ENCODE measurements around the gene PDE10A.

PDE10A gene

DNA sequence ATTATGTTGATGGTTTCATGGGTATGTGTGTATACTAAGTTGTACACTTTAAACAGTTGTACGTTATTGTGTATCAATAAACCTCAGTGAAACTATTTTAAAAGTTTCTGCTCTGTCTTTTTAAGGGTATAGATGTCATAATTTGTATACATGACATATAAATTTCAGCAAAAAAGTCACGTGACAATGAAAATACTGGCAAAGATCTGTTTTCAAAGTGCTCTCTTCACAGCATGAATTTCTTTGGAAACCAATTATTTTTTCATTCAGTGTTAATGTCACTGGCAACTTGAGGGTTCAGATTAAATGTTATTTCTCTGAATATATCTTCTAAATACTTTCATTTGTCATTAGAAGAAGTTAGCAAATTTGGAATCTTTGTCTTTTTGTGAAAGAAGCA is 261.9 kb downstream of the PDE10A start:
- Histone ChIP-seq H3K9me3 (ENCODE audit: control insufficient read depth, low read length) (no peaks in the 10 kb centered on the region), H3K4me3 (ENCODE audit: insufficient read depth, low read depth, low read length, poor library complexity, severe bottlenecking) (no peak overlapping the region), H3K36me3 (ENCODE audit: control insufficient read depth, insufficient read depth, low read length) (no peaks in the 10 kb centered on the region), H3K4me1 (ENCODE audit: control insufficient read depth, insufficient read depth, low read length, poor library complexity, severe bottlenecking) (no peaks in the 10 kb centered on the region), H3K27me3 (replicated peaks; ENCODE audit: control insufficient read depth, insufficient read depth, low read length, poor library complexity, severe bottlenecking) (no peaks in the 10 kb centered on the region), H3K27ac (ENCODE audit: insufficient read depth, low read length, poor library complexity, severe bottlenecking) (no peak overlapping the region)
- no peak for DNase-seq

DNA sequence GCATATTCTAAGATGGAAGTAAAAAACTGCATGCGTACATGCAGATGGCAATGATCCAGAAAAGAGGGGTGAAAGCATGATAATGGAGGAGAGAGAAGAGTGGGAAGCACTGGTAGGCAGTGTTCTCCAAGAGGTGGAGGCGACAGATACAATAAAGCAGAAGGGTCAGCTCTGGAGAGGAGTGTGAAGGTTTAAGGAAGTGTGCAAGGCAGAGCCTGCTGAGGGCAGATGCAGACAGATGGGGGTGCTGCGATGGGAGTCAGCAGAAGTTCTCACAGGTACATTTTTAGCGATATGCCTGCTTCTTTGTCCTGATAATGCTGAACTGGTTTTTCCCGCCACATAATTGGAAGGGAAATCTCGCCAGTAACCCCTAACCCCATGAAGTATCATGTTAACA is 272.6 kb downstream of the PDE10A start:
- H3K36me3 ChIP-seq (ENCODE audit: control insufficient read depth, insufficient read depth, low read length): no peaks in the 10 kb centered on the region
- H3K4me3 ChIP-seq (ENCODE audit: insufficient read depth, low read depth, low read length, poor library complexity, severe bottlenecking): no peak overlapping the region
- H3K27ac ChIP-seq (ENCODE audit: insufficient read depth, low read length, poor library complexity, severe bottlenecking): no peak overlapping the region
- no peak for DNase-seq
- no peaks in the 10 kb centered on the region for H3K9me3 ChIP-seq (ENCODE audit: control insufficient read depth, low read length)
- H3K27me3 ChIP-seq (replicated peaks; ENCODE audit: control insufficient read depth, insufficient read depth, low read length, poor library complexity, severe bottlenecking): no peaks in the 10 kb centered on the region
- H3K4me1 ChIP-seq (ENCODE audit: control insufficient read depth, insufficient read depth, low read length, poor library complexity, severe bottlenecking): no peaks in the 10 kb centered on the region

GRCh38 chr6:165389534-165389933 is 273.5 kb downstream of the PDE10A start:
- Histone ChIP-seq H3K4me1 (ENCODE audit: control insufficient read depth, insufficient read depth, low read length, poor library complexity, severe bottlenecking) (no peaks in the 10 kb centered on the region), H3K4me3 (ENCODE audit: insufficient read depth, low read depth, low read length, poor library complexity, severe bottlenecking) (no peak overlapping the region), H3K36me3 (ENCODE audit: control insufficient read depth, insufficient read depth, low read length) (no peaks in the 10 kb centered on the region), H3K27me3 (replicated peaks; ENCODE audit: control insufficient read depth, insufficient read depth, low read length, poor library complexity, severe bottlenecking) (no peaks in the 10 kb centered on the region), H3K9me3 (ENCODE audit: control insufficient read depth, low read length) (no peaks in the 10 kb centered on the region), H3K27ac (ENCODE audit: insufficient read depth, low read length, poor library complexity, severe bottlenecking) (no peak overlapping the region)
- no peak for DNase-seq

DNA sequence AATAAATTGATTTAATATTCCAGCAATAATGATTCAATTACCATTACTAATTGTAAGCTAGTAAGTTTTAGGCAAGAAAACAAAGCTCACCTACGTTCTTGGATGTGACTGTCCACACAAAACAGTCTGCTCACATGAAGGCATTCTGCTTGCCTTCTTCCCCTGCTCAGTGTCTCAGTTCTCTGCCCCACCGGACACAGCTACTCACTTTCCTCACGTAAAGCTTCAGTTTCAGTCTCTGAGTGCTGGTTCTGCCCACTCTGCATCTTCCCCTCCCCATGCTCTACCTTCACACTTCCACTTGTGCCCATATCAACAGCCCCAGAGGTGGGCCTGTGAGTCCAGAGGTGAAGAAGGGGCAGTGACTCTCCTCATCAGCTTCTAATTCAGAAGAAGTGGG is 279.7 kb downstream of the PDE10A start:
- H3K9me3 ChIP-seq (ENCODE audit: control insufficient read depth, low read length): no peaks in the 10 kb centered on the region
- no peak overlapping the region for H3K4me3 ChIP-seq (ENCODE audit: insufficient read depth, low read depth, low read length, poor library complexity, severe bottlenecking)
- no peaks in the 10 kb centered on the region for H3K4me1 ChIP-seq (ENCODE audit: control insufficient read depth, insufficient read depth, low read length, poor library complexity, severe bottlenecking)
- H3K27me3 ChIP-seq (replicated peaks; ENCODE audit: control insufficient read depth, insufficient read depth, low read length, poor library complexity, severe bottlenecking): no peaks in the 10 kb centered on the region
- H3K27ac ChIP-seq (ENCODE audit: insufficient read depth, low read length, poor library complexity, severe bottlenecking): no peak overlapping the region
- no peak for DNase-seq
- no peaks in the 10 kb centered on the region for H3K36me3 ChIP-seq (ENCODE audit: control insufficient read depth, insufficient read depth, low read length)

GRCh38 chr6:165376100-165376499 is 286.9 kb downstream of the PDE10A start:
- Histone ChIP-seq H3K9me3 (ENCODE audit: control insufficient read depth, low read length) (no peaks in the 10 kb centered on the region), H3K4me3 (ENCODE audit: insufficient read depth, low read depth, low read length, poor library complexity, severe bottlenecking) (no peak overlapping the region), H3K27ac (ENCODE audit: insufficient read depth, low read length, poor library complexity, severe bottlenecking) (no peak overlapping the region), H3K4me1 (ENCODE audit: control insufficient read depth, insufficient read depth, low read length, poor library complexity, severe bottlenecking) (no peaks in the 10 kb centered on the region), H3K27me3 (replicated peaks; ENCODE audit: control insufficient read depth, insufficient read depth, low read length, poor library complexity, severe bottlenecking) (no peaks in the 10 kb centered on the region), H3K36me3 (ENCODE audit: control insufficient read depth, insufficient read depth, low read length) (no peaks in the 10 kb centered on the region)
- DNase-seq: no peak

GRCh38 chr6:165365371-165365770 is 297.7 kb downstream of the PDE10A start:
- Histone ChIP-seq H3K27me3 (replicated peaks; ENCODE audit: control insufficient read depth, insufficient read depth, low read length, poor library complexity, severe bottlenecking) (no peaks in the 10 kb centered on the region), H3K9me3 (ENCODE audit: control insufficient read depth, low read length) (no peaks in the 10 kb centered on the region)
- no peak for DNase-seq

GRCh38 chr6:165345700-165346099 is 317.3 kb downstream of the PDE10A start:
- Histone ChIP-seq H3K4me3 (ENCODE audit: insufficient read depth, low read depth, low read length, poor library complexity, severe bottlenecking) (no peak overlapping the region), H3K9me3 (ENCODE audit: control insufficient read depth, low read length) (no peaks in the 10 kb centered on the region), H3K4me1 (ENCODE audit: control insufficient read depth, insufficient read depth, low read length, poor library complexity, severe bottlenecking) (no peaks in the 10 kb centered on the region), H3K27ac (ENCODE audit: insufficient read depth, low read length, poor library complexity, severe bottlenecking) (no peak overlapping the region), H3K27me3 (replicated peaks; ENCODE audit: control insufficient read depth, insufficient read depth, low read length, poor library complexity, severe bottlenecking) (no peaks in the 10 kb centered on the region), H3K36me3 (ENCODE audit: control insufficient read depth, insufficient read depth, low read length) (no peaks in the 10 kb centered on the region)
- DNase-seq: no peak

More at GRCh38 chr6:165365371-165365770, 297.7 kb downstream of the PDE10A start:
- no peak overlapping the region for H3K27ac ChIP-seq (ENCODE audit: insufficient read depth, low read length, poor library complexity, severe bottlenecking)
- no peak overlapping the region for H3K4me3 ChIP-seq (ENCODE audit: insufficient read depth, low read depth, low read length, poor library complexity, severe bottlenecking)
- no peaks in the 10 kb centered on the region for H3K4me1 ChIP-seq (ENCODE audit: control insufficient read depth, insufficient read depth, low read length, poor library complexity, severe bottlenecking)
- H3K36me3 ChIP-seq (ENCODE audit: control insufficient read depth, insufficient read depth, low read length): no peaks in the 10 kb centered on the region

GRCh38 chr6:165340532-165340931 is 322.5 kb downstream of the PDE10A start:
- DNase-seq: no peak
- Histone ChIP-seq H3K27me3 (replicated peaks; ENCODE audit: control insufficient read depth, insufficient read depth, low read length, poor library complexity, severe bottlenecking) (no peaks in the 10 kb centered on the region), H3K4me3 (ENCODE audit: insufficient read depth, low read depth, low read length, poor library complexity, severe bottlenecking) (no peak overlapping the region), H3K9me3 (ENCODE audit: control insufficient read depth, low read length) (no peaks in the 10 kb centered on the region), H3K36me3 (ENCODE audit: control insufficient read depth, insufficient read depth, low read length) (no peaks in the 10 kb centered on the region), H3K4me1 (ENCODE audit: control insufficient read depth, insufficient read depth, low read length, poor library complexity, severe bottlenecking) (no peaks in the 10 kb centered on the region), H3K27ac (ENCODE audit: insufficient read depth, low read length, poor library complexity, severe bottlenecking) (no peak overlapping the region)

DNA sequence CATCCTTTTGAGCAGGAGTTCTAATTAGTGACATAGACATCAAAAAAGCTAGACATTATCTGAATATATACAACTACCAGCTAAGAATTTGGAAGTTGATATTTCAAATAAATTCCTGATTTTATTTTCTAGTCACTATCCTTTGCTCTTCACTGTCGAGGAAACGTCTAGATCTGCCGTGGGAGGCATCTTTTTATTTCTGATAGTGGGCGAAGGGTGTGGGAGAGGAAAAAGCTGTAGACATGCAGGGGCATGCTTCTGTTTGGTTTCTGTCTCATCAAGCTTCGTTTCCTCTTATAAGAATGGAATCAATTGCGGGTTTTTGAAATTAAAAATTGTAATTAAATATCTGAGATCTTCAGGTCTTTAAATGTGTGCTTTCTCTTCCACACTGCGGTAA is 337.4 kb downstream of the PDE10A start:
- no peak overlapping the region for H3K27ac ChIP-seq (ENCODE audit: insufficient read depth, low read length, poor library complexity, severe bottlenecking)
- no peaks in the 10 kb centered on the region for H3K36me3 ChIP-seq (ENCODE audit: control insufficient read depth, insufficient read depth, low read length)
- peaks cover 4% of the 10 kb centered on the region for H3K9me3 ChIP-seq (ENCODE audit: control insufficient read depth, low read length)
- no peaks in the 10 kb centered on the region for H3K4me1 ChIP-seq (ENCODE audit: control insufficient read depth, insufficient read depth, low read length, poor library complexity, severe bottlenecking)
- no peaks in the 10 kb centered on the region for H3K27me3 ChIP-seq (replicated peaks; ENCODE audit: control insufficient read depth, insufficient read depth, low read length, poor library complexity, severe bottlenecking)
- no peak overlapping the region for H3K4me3 ChIP-seq (ENCODE audit: insufficient read depth, low read depth, low read length, poor library complexity, severe bottlenecking)
- DNase-seq: no peak

GRCh38 chr6:165321555-165322145 is 341.4 kb downstream of the PDE10A start:
- Histone ChIP-seq H3K4me1 (ENCODE audit: control insufficient read depth, insufficient read depth, low read length, poor library complexity, severe bottlenecking) (no peaks in the 10 kb centered on the region), H3K36me3 (ENCODE audit: control insufficient read depth, insufficient read depth, low read length) (no peaks in the 10 kb centered on the region), H3K27me3 (replicated peaks; ENCODE audit: control insufficient read depth, insufficient read depth, low read length, poor library complexity, severe bottlenecking) (no peaks in the 10 kb centered on the region), H3K27ac (ENCODE audit: insufficient read depth, low read length, poor library complexity, severe bottlenecking) (no peak overlapping the region), H3K4me3 (ENCODE audit: insufficient read depth, low read depth, low read length, poor library complexity, severe bottlenecking) (no peak overlapping the region), H3K9me3 (ENCODE audit: control insufficient read depth, low read length) (peaks cover 4% of the 10 kb centered on the region)
- DNase-seq: no peak

Data from effector memory CD4-positive, alpha-beta T cell (primary cell).